GM18870 (cell line): Measurements from ENCODE around the gene UQCRC1.

ENCODE experiments used
- ATAC-seq: cut with Tn5 transposase; IDR thresholded peaks from one replicate; pipeline ENCODE4 v1.9.1; 2021; ENCODE audit warnings: moderate library complexity; ENCODE audit not compliant: unreplicated experiment

The UQCRC1 gene

GRCh38 chr3:48633743-48634142 lies 24.3 kb upstream of the UQCRC1 start:
- ATAC-seq, result no peak

GRCh38 chr3:48633256-48633655 lies 23.8 kb upstream of the UQCRC1 start:
- ATAC-seq, result no peak

- no peak for ATAC-seq
Measured at GRCh38 chr3:48631516-48632448, 22.3 kb upstream of the UQCRC1 start.

GRCh38 chr3:48630833-48631232 lies 21.4 kb upstream of the UQCRC1 start:
- ATAC-seq, result no peak

- ATAC-seq, result no peak
Measured at GRCh38 chr3:48630407-48630806, 21.0 kb upstream of the UQCRC1 start.

GRCh38 chr3:48629894-48630293 lies 20.4 kb upstream of the UQCRC1 start:
- no peak for ATAC-seq

GRCh38 chr3:48628277-48629017 lies 19.0 kb upstream of the UQCRC1 start:
- no peak for ATAC-seq

GRCh38 chr3:48625600-48625999 lies 16.2 kb upstream of the UQCRC1 start:
- ATAC-seq, result no peak

GRCh38 chr3:48624767-48625166 lies 15.3 kb upstream of the UQCRC1 start:
- no peak for ATAC-seq

- no peak for ATAC-seq
Measured at GRCh38 chr3:48623851-48624547, 14.6 kb upstream of the UQCRC1 start.

- ATAC-seq, result no peak
Measured at GRCh38 chr3:48621461-48621869, 12.0 kb upstream of the UQCRC1 start, which contains the start of gene TMEM89. TMEM89 (minus strand) TSS chr3:48621769; CDS start chr3:48621756, 13 bp downstream.

GRCh38 chr3:48619541-48620524 lies 10.4 kb upstream of the UQCRC1 start:
- no peak for ATAC-seq

GRCh38 chr3:48617559-48617958 lies 8.1 kb upstream of the UQCRC1 start:
- no peak for ATAC-seq

GRCh38 chr3:48614044-48614443 lies 4.6 kb upstream of the UQCRC1 start:
- no peak for ATAC-seq

- ATAC-seq, result no peak
Measured at GRCh38 chr3:48612309-48612708, 2.9 kb upstream of the UQCRC1 start.

- no peak for ATAC-seq
Measured at GRCh38 chr3:48607519-48607918, 1.9 kb downstream of the UQCRC1 start.

- no peak for ATAC-seq
Measured at GRCh38 chr3:48601622-48601994, 7.8 kb downstream of the UQCRC1 start.

GRCh38 chr3:48600711-48601621 lies 8.5 kb downstream of the UQCRC1 start:
- ATAC-seq, result no peak
